ENCODE results near the gene ADGRL3.

ADGRL3 gene

DNA sequence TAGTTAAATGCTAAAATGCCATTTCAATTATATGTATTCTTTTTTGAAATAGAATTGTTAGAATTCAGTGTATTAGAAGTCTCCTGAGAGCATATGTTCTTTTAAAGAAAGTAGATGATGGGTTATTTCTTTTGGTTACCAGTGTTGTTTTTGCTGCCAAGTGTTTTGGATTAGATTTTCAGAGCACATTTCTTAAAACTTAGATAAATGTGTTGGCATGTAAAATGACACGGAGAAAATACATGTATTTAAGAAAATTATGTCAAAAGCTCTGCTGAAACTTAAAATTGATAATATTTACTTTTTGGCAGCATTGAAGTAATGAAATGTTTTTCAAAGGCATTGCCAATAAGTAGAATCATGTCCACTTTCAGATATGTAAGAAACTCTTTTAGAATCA is 379.7 kb downstream of the ADGRL3 start:
- Histone ChIP-seq H3K27ac (ENCODE audit: low read depth, low read length) (no peak overlapping the region), H3K9ac (ENCODE audit: low read length) (no peak overlapping the region), H3K79me2 (ENCODE audit: insufficient read depth, low read length) (no peaks in the 10 kb centered on the region), H3K9me3 (ENCODE audit: insufficient read depth, low read length) (no peaks in the 10 kb centered on the region), H3K4me2 (ENCODE audit: low read depth, low read length, poor library complexity, severe bottlenecking) (no peak overlapping the region), H3K27me3 (ENCODE audit: low read length) (no peaks in the 10 kb centered on the region), H3K36me3 (ENCODE audit: low read length) (no peaks in the 10 kb centered on the region), H2AFZ (ENCODE audit: low read depth, low read length, severe bottlenecking) (no peak overlapping the region), H3K4me3 (ENCODE audit: insufficient read depth, low read length, poor library complexity, severe bottlenecking) (no peak overlapping the region), H3F3A (ENCODE audit: insufficient read depth) (no peaks in the 10 kb centered on the region), H4K20me1 (ENCODE audit: low read depth, low read length) (no peaks in the 10 kb centered on the region), H3K9me2 (replicated peaks; ENCODE audit: insufficient read depth, low read length) (no peaks in the 10 kb centered on the region)
- TF ChIP-seq EZH2phosphoT487 (conservative IDR thresholded peaks at IDR 0.05; ENCODE audit: low read length), result no peak
- TF ChIP-seq, protein P1, sequence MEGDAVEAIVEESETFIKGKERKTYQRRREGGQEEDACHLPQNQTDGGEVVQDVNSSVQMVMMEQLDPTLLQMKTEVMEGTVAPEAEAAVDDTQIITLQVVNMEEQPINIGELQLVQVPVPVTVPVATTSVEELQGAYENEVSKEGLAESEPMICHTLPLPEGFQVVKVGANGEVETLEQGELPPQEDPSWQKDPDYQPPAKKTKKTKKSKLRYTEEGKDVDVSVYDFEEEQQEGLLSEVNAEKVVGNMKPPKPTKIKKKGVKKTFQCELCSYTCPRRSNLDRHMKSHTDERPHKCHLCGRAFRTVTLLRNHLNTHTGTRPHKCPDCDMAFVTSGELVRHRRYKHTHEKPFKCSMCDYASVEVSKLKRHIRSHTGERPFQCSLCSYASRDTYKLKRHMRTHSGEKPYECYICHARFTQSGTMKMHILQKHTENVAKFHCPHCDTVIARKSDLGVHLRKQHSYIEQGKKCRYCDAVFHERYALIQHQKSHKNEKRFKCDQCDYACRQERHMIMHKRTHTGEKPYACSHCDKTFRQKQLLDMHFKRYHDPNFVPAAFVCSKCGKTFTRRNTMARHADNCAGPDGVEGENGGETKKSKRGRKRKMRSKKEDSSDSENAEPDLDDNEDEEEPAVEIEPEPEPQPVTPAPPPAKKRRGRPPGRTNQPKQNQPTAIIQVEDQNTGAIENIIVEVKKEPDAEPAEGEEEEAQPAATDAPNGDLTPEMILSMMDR (IDR thresholded peaks at IDR 0.05; ENCODE audit: insufficient read depth, low read length, poor library complexity, severe bottlenecking), result no peak

DNA sequence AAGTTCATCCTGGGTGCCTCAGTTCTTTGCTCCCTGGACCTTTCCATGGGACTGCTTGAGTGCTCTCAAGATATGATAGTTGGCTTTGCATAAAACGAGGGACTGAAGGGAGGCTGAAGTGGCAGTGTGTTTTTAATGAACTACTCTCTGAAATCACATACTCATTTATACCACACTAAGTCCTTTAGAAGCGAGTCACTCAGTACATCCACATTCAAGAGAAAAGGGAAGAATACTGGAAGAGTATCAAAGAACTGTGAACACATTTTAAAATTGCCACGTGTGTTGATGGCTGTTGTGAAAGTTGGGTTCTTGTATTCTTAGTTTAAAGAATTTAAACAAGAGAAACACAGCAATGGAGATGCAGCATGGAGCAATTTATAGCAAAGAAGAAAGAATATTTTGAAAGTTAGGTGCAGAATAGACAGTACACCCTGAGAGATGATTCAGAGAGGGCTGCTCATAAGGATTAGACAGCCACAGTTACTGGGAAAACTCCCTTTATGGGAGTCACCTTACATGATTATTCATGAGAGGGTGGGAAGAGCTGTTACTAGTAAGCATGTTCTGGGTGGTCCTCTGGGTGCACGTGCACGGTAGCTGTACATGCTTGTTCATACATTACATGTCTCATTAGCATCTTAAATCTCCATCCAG is 380.7 kb downstream of the ADGRL3 start:
- Histone ChIP-seq H3K9me2 (replicated peaks; ENCODE audit: insufficient read depth, low read length) (no peaks in the 10 kb centered on the region), H3K27me3 (ENCODE audit: low read length) (no peaks in the 10 kb centered on the region), H3F3A (ENCODE audit: insufficient read depth) (no peaks in the 10 kb centered on the region), H3K4me2 (ENCODE audit: low read depth, low read length, poor library complexity, severe bottlenecking) (no peak overlapping the region), H4K20me1 (ENCODE audit: low read depth, low read length) (no peaks in the 10 kb centered on the region), H3K27ac (ENCODE audit: low read depth, low read length) (no peak overlapping the region), H3K4me3 (ENCODE audit: insufficient read depth, low read length, poor library complexity, severe bottlenecking) (no peak overlapping the region), H3K79me2 (ENCODE audit: insufficient read depth, low read length) (no peaks in the 10 kb centered on the region), H3K36me3 (ENCODE audit: low read length) (no peaks in the 10 kb centered on the region), H3K9ac (ENCODE audit: low read length) (no peak overlapping the region), H2AFZ (ENCODE audit: low read depth, low read length, severe bottlenecking) (no peak overlapping the region), H3K9me3 (ENCODE audit: insufficient read depth, low read length) (no peaks in the 10 kb centered on the region)
- no peak for TF ChIP-seq EZH2phosphoT487 (conservative IDR thresholded peaks at IDR 0.05; ENCODE audit: low read length)
- TF ChIP-seq, protein P1 (IDR thresholded peaks at IDR 0.05; ENCODE audit: insufficient read depth, low read length, poor library complexity, severe bottlenecking), result no peak

DNA sequence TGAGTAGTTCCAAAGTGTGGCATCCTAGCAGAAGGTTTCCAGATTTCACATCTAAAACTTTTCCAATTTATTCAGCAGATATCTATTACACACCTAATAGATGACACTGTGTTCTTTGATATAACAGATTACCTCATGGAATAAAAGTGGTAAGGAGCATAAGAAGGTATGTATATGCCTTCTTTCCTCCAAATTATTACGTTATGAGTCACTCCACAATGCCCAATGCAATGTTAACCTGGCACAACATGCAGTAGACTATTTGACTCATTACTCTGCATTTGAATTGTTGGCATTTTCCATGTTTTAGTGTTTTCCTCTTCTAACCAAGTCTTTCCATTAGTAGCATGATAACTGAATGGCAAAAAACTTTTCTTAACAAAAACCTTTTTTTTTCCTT is 383.6 kb downstream of the ADGRL3 start:
- no peaks in the 10 kb centered on the region for H3K27me3 ChIP-seq (ENCODE audit: low read length)
- H3K79me2 ChIP-seq (ENCODE audit: insufficient read depth, low read length), result no peaks in the 10 kb centered on the region
- H3K9me3 ChIP-seq (ENCODE audit: insufficient read depth, low read length), result no peaks in the 10 kb centered on the region
- no peaks in the 10 kb centered on the region for H3F3A ChIP-seq (ENCODE audit: insufficient read depth)
- TF ChIP-seq EZH2phosphoT487 (conservative IDR thresholded peaks at IDR 0.05; ENCODE audit: low read length), result no peak
- TF ChIP-seq, protein P1 (IDR thresholded peaks at IDR 0.05; ENCODE audit: insufficient read depth, low read length, poor library complexity, severe bottlenecking), result no peak
- H3K4me2 ChIP-seq (ENCODE audit: low read depth, low read length, poor library complexity, severe bottlenecking), result no peak overlapping the region
- H3K9me2 ChIP-seq (replicated peaks; ENCODE audit: insufficient read depth, low read length), result no peaks in the 10 kb centered on the region
- no peaks in the 10 kb centered on the region for H3K36me3 ChIP-seq (ENCODE audit: low read length)
- H2AFZ ChIP-seq (ENCODE audit: low read depth, low read length, severe bottlenecking), result no peak overlapping the region
- H3K27ac ChIP-seq (ENCODE audit: low read depth, low read length), result no peak overlapping the region
- H3K4me3 ChIP-seq (ENCODE audit: insufficient read depth, low read length, poor library complexity, severe bottlenecking), result no peak overlapping the region
- H3K9ac ChIP-seq (ENCODE audit: low read length), result no peak overlapping the region
- H4K20me1 ChIP-seq (ENCODE audit: low read depth, low read length), result no peaks in the 10 kb centered on the region
